Caco-2 (cell line): ENCODE measurements around the gene NR5A2. TPM values are rescaled to one million over a fixed set of nuclear protein-coding genes. Genes with fewer than 3 reads are reported as not detected.

Experiments
- BruUV-seq: library from RNA; stranded (reverse); fragments of 400-500 nt; replicated peaks from 2 replicates; lab custom pipeline; 2021; lab: Mats Ljungman, UMichigan
- CTCF ChIA-PET: fragments of 300-600 bp; sonication (Branson Sonifier 250); formaldehyde crosslinking; loops from one replicate; lab custom pipeline; 2022; ENCODE audit warnings: antibody characterized with exemption; lab: Charles Lee
- POLR2A ChIA-PET: fragments of 300-600 bp; sonication (Branson Sonifier 250); formaldehyde crosslinking; loops from one replicate; lab custom pipeline; 2022; ENCODE audit warnings: antibody characterized with exemption; lab: Charles Lee
- DNase-seq, 2 experiments: peaks; one replicate each; pipeline versions ENCODE4 v3.0.0 to v3.0.0-alpha.2; 2020 to 2022
- H3K27me3 ChIP-seq: replicated peaks from 2 replicates; pipeline ENCODE4 v1.6.0; 2011; ENCODE audit warnings: low read length; ENCODE audit not compliant: control insufficient read depth, insufficient read depth
- H3K36me3 ChIP-seq: 2 replicates; pipeline ENCODE4 v1.5.1; 2011; ENCODE audit warnings: low read length; ENCODE audit not compliant: control insufficient read depth, insufficient read depth
- H3K4me1 ChIP-seq: fragments of 250-450 bp; sonication (Bioruptor Pico); 2 replicates; pipeline ENCODE4 v1.5.1; 2020; ENCODE audit warnings: mild to moderate bottlenecking
- H3K4me3 ChIP-seq: 2 replicates; pipeline ENCODE4 v1.5.1; 2011; ENCODE audit warnings: low read depth, mild to moderate bottlenecking, control low read depth, low read length
- H3K9me3 ChIP-seq: fragments of 250-450 bp; sonication (Bioruptor Pico); 2 replicates; pipeline ENCODE4 v1.5.1; 2020; ENCODE audit warnings: mild to moderate bottlenecking, moderate library complexity
- H3K27ac Mint-ChIP-seq: one replicate; pipeline ENCODE4 v1.8.0; 2022; ENCODE audit warnings: mixed read lengths; ENCODE audit not compliant: unreplicated experiment
- H3K27me3 Mint-ChIP-seq: one replicate; pipeline ENCODE4 v1.8.0; 2022; ENCODE audit warnings: mixed read lengths; ENCODE audit not compliant: insufficient read depth, unreplicated experiment
- H3K36me3 Mint-ChIP-seq: one replicate; pipeline ENCODE4 v1.8.0; 2022; ENCODE audit warnings: mild to moderate bottlenecking, mixed read lengths; ENCODE audit not compliant: insufficient read depth, unreplicated experiment
- H3K4me1 Mint-ChIP-seq: one replicate; pipeline ENCODE4 v1.8.0; 2022; ENCODE audit warnings: low read depth, mixed read lengths; ENCODE audit not compliant: unreplicated experiment
- H3K4me3 Mint-ChIP-seq: one replicate; pipeline ENCODE4 v1.8.0; 2022; ENCODE audit warnings: mild to moderate bottlenecking, moderate library complexity, mixed read lengths; ENCODE audit not compliant: unreplicated experiment
- H3K9me3 Mint-ChIP-seq: one replicate; pipeline ENCODE4 v1.8.0; 2022; ENCODE audit warnings: mixed read lengths; ENCODE audit not compliant: unreplicated experiment
- CTCF ChIP-seq, 2 experiments: fragments of 200-600 bp in 1 of 2; IDR thresholded peaks; 1 replicate in 1 of 2; 2 replicates in 1 of 2; pipeline versions ENCODE4 v1.5.1 to v1.8.0; 2011 to 2022; ENCODE audit warnings: antibody characterized with exemption in 1 of 2, control low read depth in 1 of 2, inconsistent platforms in 1 of 2, low read depth in 1 of 2, low read length in 1 of 2, mild to moderate bottlenecking in 1 of 2, moderate library complexity in 1 of 2; ENCODE audit not compliant: insufficient read depth in 1 of 2, severe bottlenecking in 1 of 2, unreplicated experiment in 1 of 2
- intact Hi-C: fragments of 100-400 bp; cut with micrococcal nuclease; formaldehyde crosslinking; loops from one replicate; pipeline ENCODE4 v1.10.0; 2022; ENCODE audit not compliant: unreplicated experiment
- total RNA-seq: library from RNA; stranded (reverse); gene quantifications from 2 replicates; pipeline ENCODE4 v1.2.3, GENCODE V29; 2022

Gene NR5A2
- total RNA-seq, 1 experiment from 2014 or later = 6.5 TPM

DNA sequence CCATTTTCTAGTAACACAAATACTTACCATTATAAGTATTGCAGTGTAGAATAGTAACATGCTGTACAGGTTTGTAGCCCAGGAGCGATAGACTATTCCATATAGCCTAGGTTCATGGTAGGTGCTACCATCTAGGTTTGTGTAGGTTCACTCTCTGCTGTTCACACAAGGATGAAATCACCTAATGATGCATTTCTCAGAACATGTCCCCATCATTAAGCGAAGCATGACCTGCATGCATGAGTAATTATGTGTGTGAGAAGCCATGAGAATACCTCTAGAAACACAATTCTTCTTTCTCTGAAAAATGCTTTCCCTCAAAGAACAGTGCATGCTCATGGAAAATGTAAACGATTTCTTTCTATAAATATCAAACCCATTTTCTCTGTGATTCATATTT is 69.3 kb downstream of the NR5A2 start:
- intact Hi-C loops = no loop called here
- Mint-ChIP-seq H3K9me3 (no peaks in the 10 kb centered on the region), H3K27me3 (no peaks in the 10 kb centered on the region), H3K4me3 (no peak overlapping the region), H3K4me1 (no peaks in the 10 kb centered on the region), H3K27ac (no peak overlapping the region), H3K36me3 (no peaks in the 10 kb centered on the region)
- Histone ChIP-seq H3K4me1 (no peaks in the 10 kb centered on the region), H3K27me3 (no peaks in the 10 kb centered on the region), H3K36me3 (no peaks in the 10 kb centered on the region), H3K4me3 (no peak overlapping the region), H3K9me3 (no peaks in the 10 kb centered on the region)
- no peak for TF ChIP-seq CTCF (IDR thresholded peaks at IDR 0.05; ENCODE audit: insufficient read depth in 1 of 2, low read depth in 1 of 2, low read length in 1 of 2, severe bottlenecking in 1 of 2, unreplicated experiment in 1 of 2)
- no peak for DNase-seq
- ChIA-PET CTCF (no interaction called here), POLR2A (no interaction called here)
- BruUV-seq = no TSS peak

GRCh38 chr1:200099040-200099439 is 71.5 kb downstream of the NR5A2 start:
- no peak for TF ChIP-seq CTCF (IDR thresholded peaks at IDR 0.05; ENCODE audit: insufficient read depth in 1 of 2, low read depth in 1 of 2, low read length in 1 of 2, severe bottlenecking in 1 of 2, unreplicated experiment in 1 of 2)
- no peaks in the 10 kb centered on the region for H3K4me1 ChIP-seq
- Mint-ChIP-seq H3K9me3 (no peaks in the 10 kb centered on the region), H3K4me1 (peaks cover 7% of the 10 kb centered on the region), H3K27ac (no peak overlapping the region), H3K4me3 (no peak overlapping the region), H3K36me3 (no peaks in the 10 kb centered on the region), H3K27me3 (no peaks in the 10 kb centered on the region)
- no TSS peak for BruUV-seq
- no peaks in the 10 kb centered on the region for H3K9me3 ChIP-seq
- no peak overlapping the region for H3K4me3 ChIP-seq
- no peaks in the 10 kb centered on the region for H3K36me3 ChIP-seq
- ChIA-PET POLR2A (no interaction called here), CTCF (no interaction called here)
- no peak for DNase-seq
- H3K27me3 ChIP-seq = no peaks in the 10 kb centered on the region
- intact Hi-C loops = no loop called here

DNA sequence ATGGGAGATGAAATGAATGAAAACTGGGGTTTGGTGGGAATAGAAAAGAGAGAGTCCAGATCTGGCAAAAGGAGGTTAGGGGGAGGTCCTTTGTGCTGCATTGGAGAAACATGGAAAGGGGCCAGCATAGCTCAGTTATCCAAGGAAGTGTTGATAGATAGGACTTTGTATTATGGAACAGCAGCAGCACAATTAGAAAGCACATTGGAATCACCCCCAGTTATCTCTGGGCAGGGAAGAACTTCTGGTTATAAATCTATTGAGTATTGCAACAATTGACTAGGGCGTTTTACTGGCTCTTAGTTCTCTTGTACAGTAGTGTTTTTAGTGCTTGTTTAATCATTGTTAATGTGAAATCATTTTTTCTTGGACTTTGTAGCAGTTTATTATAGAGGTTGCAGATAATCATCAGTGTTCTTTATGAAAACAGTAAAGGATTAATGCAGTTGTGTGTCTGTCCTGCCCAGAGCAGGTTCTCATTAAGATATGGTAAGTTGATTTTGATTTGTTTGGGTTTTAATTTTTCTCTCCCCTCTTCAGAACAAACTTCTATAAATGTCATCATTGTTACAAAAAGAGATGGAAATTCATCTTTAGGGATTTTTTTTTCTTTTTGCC is 76.6 kb downstream of the NR5A2 start:
- ChIA-PET CTCF (no interaction called here), POLR2A (no interaction called here)
- H3K4me3 ChIP-seq = no peak overlapping the region
- no peaks in the 10 kb centered on the region for H3K36me3 ChIP-seq
- Mint-ChIP-seq H3K4me1 (peaks cover 30% of the 10 kb centered on the region), H3K36me3 (no peaks in the 10 kb centered on the region), H3K9me3 (no peaks in the 10 kb centered on the region), H3K4me3 (no peak overlapping the region), H3K27ac (no peak overlapping the region), H3K27me3 (no peaks in the 10 kb centered on the region)
- TF ChIP-seq CTCF (IDR thresholded peaks at IDR 0.05; ENCODE audit: insufficient read depth in 1 of 2, low read depth in 1 of 2, low read length in 1 of 2, severe bottlenecking in 1 of 2, unreplicated experiment in 1 of 2) = no peak
- no TSS peak for BruUV-seq
- no peaks in the 10 kb centered on the region for H3K9me3 ChIP-seq
- no peaks in the 10 kb centered on the region for H3K27me3 ChIP-seq
- intact Hi-C loops = no loop called here
- peaks cover 20% of the 10 kb centered on the region for H3K4me1 ChIP-seq
- DNase-seq = no peak
